ENCODE measurements around the gene BEST1. TPM values are rescaled to one million over a fixed set of nuclear protein-coding genes. Genes with fewer than 3 reads are reported as not detected.

Gene BEST1
- 1 to 10 TPM in 2 of 5 experiments, under 1 TPM in 2, not detected in 1; 0.49 to 7.1 (median 0.75) TPM for total RNA-seq
- 1 to 10 TPM in 1 of 2 donors, under 1 TPM in 1; 0.83 to 1.4 TPM for polyA plus RNA-seq
- total RNA-seq, result 1.2 reads per million

GRCh38 chr11:61950035-61950547 is at the start of gene BEST1:
TSS of gene BEST1 (plus strand) at chr11:61950351. CDS start at chr11:61951807, 1,456 bp downstream.
- no peaks in the 10 kb centered on the region for H3K36me3 ChIP-seq (ENCODE audit: control insufficient read depth in 2 of 3, insufficient read depth in 3 of 3, low read length in 3 of 3)
- Mint-ChIP-seq H3K9me3 (no peaks in the 10 kb centered on the region), H3K4me3 (no peak within 1 kb of the TSS), H3K36me3 (no peaks in the 10 kb centered on the region), H3K4me1 (peaks cover 0 to 8% (median 0%) of the 10 kb centered on the region in 7 donors), H3K27ac (peak within 1 kb of the TSS in 1 of 9 donors; percentile 13), H3K27me3 (peaks cover 6 to 18% (median 11%) of the 10 kb centered on the region in 5 donors)
- no peaks in the 10 kb centered on the region for H3K9me3 ChIP-seq (ENCODE audit: control insufficient read depth in 2 of 3, low read length in 3 of 3)
- intact Hi-C loops (cut with micrococcal nuclease), result no loop called here
- no peak within 1 kb of the TSS for H3K27ac ChIP-seq (ENCODE audit: low read depth, low read length)
- peaks cover 0 to 5% of the 10 kb centered on the region in 2 donors for H3K27me3 ChIP-seq (ENCODE audit: control insufficient read depth in 2 of 2, insufficient read depth in 2 of 2, low read length in 2 of 2)
- POLR2A ChIA-PET, result interaction anchor here (0.8 to 1.1 kb wide), 3 partner anchors 16 to 132 kb away, joined by 3 to 4 read pairs (median 3); no protein-coding TSS in a partner anchor
- CTCF ChIA-PET, result interaction anchor here (0.8 to 3.2 kb wide), 3 partner anchors 52 to 132 kb away, joined by 3 to 12 read pairs (median 3); no protein-coding TSS in a partner anchor
- H3K4me3 ChIP-seq (ENCODE audit: low read length), result no peak within 1 kb of the TSS
- H3K4me1 ChIP-seq (ENCODE audit: control insufficient read depth in 2 of 2, insufficient read depth in 2 of 2, low read length in 2 of 2), result peaks cover 0 to 3% of the 10 kb centered on the region in 2 donors
- ATAC-seq (no peak), DNase-seq (no peak)

- H3K4me1 ChIP-seq (ENCODE audit: control insufficient read depth in 2 of 2, insufficient read depth in 2 of 2, low read length in 2 of 2), result peaks cover 4% of the 10 kb centered on the region in 2 donors
- H3K4me1 Mint-ChIP-seq, result peaks cover 4 to 7% (median 5%) of the 10 kb centered on the region in 7 donors
- DNase-seq (no peak), ATAC-seq (no peak)
- no peaks in the 10 kb centered on the region for H3K9me3 Mint-ChIP-seq
- no peaks in the 10 kb centered on the region for H3K36me3 Mint-ChIP-seq
- ChIA-PET POLR2A (no interaction called here), CTCF (interaction anchor here (1.1 to 8.2 kb wide), 5 partner anchors 9 to 207 kb away, joined by 3 to 206 read pairs (median 22); no protein-coding TSS in a partner anchor)
- no peak overlapping the region for H3K27ac ChIP-seq (ENCODE audit: low read depth, low read length)
- H3K27me3 ChIP-seq (ENCODE audit: control insufficient read depth in 2 of 2, insufficient read depth in 2 of 2, low read length in 2 of 2), result no peaks in the 10 kb centered on the region
- no peaks in the 10 kb centered on the region for H3K36me3 ChIP-seq (ENCODE audit: control insufficient read depth in 2 of 3, insufficient read depth in 3 of 3, low read length in 3 of 3)
- intact Hi-C loops (cut with micrococcal nuclease), result no loop called here
- no peaks in the 10 kb centered on the region for H3K9me3 ChIP-seq (ENCODE audit: control insufficient read depth in 2 of 3, low read length in 3 of 3)
- peaks cover 0 to 4% (median 0%) of the 10 kb centered on the region in 5 donors for H3K27me3 Mint-ChIP-seq
- no peak overlapping the region for H3K4me3 ChIP-seq (ENCODE audit: low read length)
- H3K27ac Mint-ChIP-seq, result no peak overlapping the region
- H3K4me3 Mint-ChIP-seq, result no peak overlapping the region
Measured at GRCh38 chr11:61901397-61901796, 48.8 kb upstream of the BEST1 start.

- no peak overlapping the region for H3K4me3 ChIP-seq (ENCODE audit: low read length)
- no peaks in the 10 kb centered on the region for H3K9me3 ChIP-seq (ENCODE audit: control insufficient read depth in 2 of 3, low read length in 3 of 3)
- H3K36me3 ChIP-seq (ENCODE audit: control insufficient read depth in 2 of 3, insufficient read depth in 3 of 3, low read length in 3 of 3), result no peaks in the 10 kb centered on the region
- peaks cover 4 to 7% (median 5%) of the 10 kb centered on the region in 7 donors for H3K4me1 Mint-ChIP-seq
- peaks cover 0 to 4% (median 0%) of the 10 kb centered on the region in 5 donors for H3K27me3 Mint-ChIP-seq
- ATAC-seq (no peak), DNase-seq (no peak)
- no peaks in the 10 kb centered on the region for H3K27me3 ChIP-seq (ENCODE audit: control insufficient read depth in 2 of 2, insufficient read depth in 2 of 2, low read length in 2 of 2)
- H3K4me1 ChIP-seq (ENCODE audit: control insufficient read depth in 2 of 2, insufficient read depth in 2 of 2, low read length in 2 of 2), result peaks cover 4% of the 10 kb centered on the region in 2 donors
- no peak overlapping the region for H3K27ac ChIP-seq (ENCODE audit: low read depth, low read length)
- intact Hi-C loops (cut with micrococcal nuclease), result no loop called here
- no peaks in the 10 kb centered on the region for H3K36me3 Mint-ChIP-seq
- H3K27ac Mint-ChIP-seq, result no peak overlapping the region
- no peak overlapping the region for H3K4me3 Mint-ChIP-seq
- ChIA-PET CTCF (interaction anchor here (1.1 to 8.2 kb wide), 2 partner anchors 10 to 180 kb away, joined by 3 to 206 read pairs; no protein-coding TSS in a partner anchor), POLR2A (no interaction called here)
- H3K9me3 Mint-ChIP-seq, result no peaks in the 10 kb centered on the region
Measured at GRCh38 chr11:61902313-61902712, 47.8 kb upstream of the BEST1 start.

- POLR2A ChIA-PET, result no interaction called here
Measured at GRCh38 chr11:61903845-61904244, 46.3 kb upstream of the BEST1 start.

GRCh38 chr11:61904539-61905048 is 45.6 kb upstream of the BEST1 start:
- intact Hi-C loops (cut with micrococcal nuclease), result no loop called here
- Histone ChIP-seq H3K4me3 (ENCODE audit: low read length) (no peak overlapping the region), H3K9me3 (ENCODE audit: control insufficient read depth in 2 of 3, low read length in 3 of 3) (no peaks in the 10 kb centered on the region), H3K27ac (ENCODE audit: low read depth, low read length) (no peak overlapping the region), H3K36me3 (ENCODE audit: control insufficient read depth in 2 of 3, insufficient read depth in 3 of 3, low read length in 3 of 3) (no peaks in the 10 kb centered on the region), H3K4me1 (ENCODE audit: control insufficient read depth in 2 of 2, insufficient read depth in 2 of 2, low read length in 2 of 2) (no peaks in the 10 kb centered on the region), H3K27me3 (ENCODE audit: control insufficient read depth in 2 of 2, insufficient read depth in 2 of 2, low read length in 2 of 2) (no peaks in the 10 kb centered on the region)
- no peak overlapping the region for H3K4me3 Mint-ChIP-seq
- DNase-seq (peak in 1 of 9 donors; percentile 37), ATAC-seq (no peak)
- H3K4me1 Mint-ChIP-seq, result no peaks in the 10 kb centered on the region
- ChIA-PET POLR2A (no interaction called here), CTCF (interaction anchor here (0.7 to 1.7 kb wide), 3 partner anchors 42 to 203 kb away, joined by 4 to 9 read pairs (median 4); no protein-coding TSS in a partner anchor)
- peaks cover 0 to 4% (median 0%) of the 10 kb centered on the region in 5 donors for H3K27me3 Mint-ChIP-seq
- no peaks in the 10 kb centered on the region for H3K9me3 Mint-ChIP-seq
- no peaks in the 10 kb centered on the region for H3K36me3 Mint-ChIP-seq
- H3K27ac Mint-ChIP-seq, result no peak overlapping the region

More at GRCh38 chr11:61903845-61904244, 46.3 kb upstream of the BEST1 start:
- no peaks in the 10 kb centered on the region for H3K9me3 Mint-ChIP-seq
- H3K4me3 Mint-ChIP-seq, result no peak overlapping the region
- Histone ChIP-seq H3K4me1 (ENCODE audit: control insufficient read depth in 2 of 2, insufficient read depth in 2 of 2, low read length in 2 of 2) (peaks cover 4% of the 10 kb centered on the region in 2 donors), H3K36me3 (ENCODE audit: control insufficient read depth in 2 of 3, insufficient read depth in 3 of 3, low read length in 3 of 3) (no peaks in the 10 kb centered on the region), H3K27ac (ENCODE audit: low read depth, low read length) (no peak overlapping the region), H3K9me3 (ENCODE audit: control insufficient read depth in 2 of 3, low read length in 3 of 3) (no peaks in the 10 kb centered on the region), H3K27me3 (ENCODE audit: control insufficient read depth in 2 of 2, insufficient read depth in 2 of 2, low read length in 2 of 2) (no peaks in the 10 kb centered on the region), H3K4me3 (ENCODE audit: low read length) (no peak overlapping the region)
- ATAC-seq (no peak), DNase-seq (no peak)
- peaks cover 4 to 7% (median 5%) of the 10 kb centered on the region in 7 donors for H3K4me1 Mint-ChIP-seq
- peak overlapping the region in 1 of 9 donors; percentile 8 for H3K27ac Mint-ChIP-seq
- intact Hi-C loops (cut with micrococcal nuclease), result no loop called here
- CTCF ChIA-PET, result interaction anchor here (1.0 to 1.7 kb wide), 3 partner anchors 43 to 204 kb away, joined by 4 to 9 read pairs (median 4); no protein-coding TSS in a partner anchor
- peaks cover 0 to 4% (median 0%) of the 10 kb centered on the region in 5 donors for H3K27me3 Mint-ChIP-seq
- H3K36me3 Mint-ChIP-seq, result no peaks in the 10 kb centered on the region

- peaks cover 0 to 4% (median 0%) of the 10 kb centered on the region in 5 donors for H3K27me3 Mint-ChIP-seq
- H3K4me3 Mint-ChIP-seq, result no peak overlapping the region
- Histone ChIP-seq H3K9me3 (ENCODE audit: control insufficient read depth in 2 of 3, low read length in 3 of 3) (no peaks in the 10 kb centered on the region), H3K4me1 (ENCODE audit: control insufficient read depth in 2 of 2, insufficient read depth in 2 of 2, low read length in 2 of 2) (no peaks in the 10 kb centered on the region), H3K27me3 (ENCODE audit: control insufficient read depth in 2 of 2, insufficient read depth in 2 of 2, low read length in 2 of 2) (no peaks in the 10 kb centered on the region), H3K4me3 (ENCODE audit: low read length) (no peak overlapping the region), H3K27ac (ENCODE audit: low read depth, low read length) (no peak overlapping the region), H3K36me3 (ENCODE audit: control insufficient read depth in 2 of 3, insufficient read depth in 3 of 3, low read length in 3 of 3) (no peaks in the 10 kb centered on the region)
- no peaks in the 10 kb centered on the region for H3K36me3 Mint-ChIP-seq
- H3K9me3 Mint-ChIP-seq, result no peaks in the 10 kb centered on the region
- no peak overlapping the region for H3K27ac Mint-ChIP-seq
- CTCF ChIA-PET, result interaction anchor here (0.7 to 1.7 kb wide), 3 partner anchors 42 to 202 kb away, joined by 4 to 9 read pairs (median 4); no protein-coding TSS in a partner anchor
- POLR2A ChIA-PET, result no interaction called here
- DNase-seq (no peak), ATAC-seq (no peak)
- no peaks in the 10 kb centered on the region for H3K4me1 Mint-ChIP-seq
- intact Hi-C loops (cut with micrococcal nuclease), result no loop called here
Measured at GRCh38 chr11:61905067-61905696, 45.0 kb upstream of the BEST1 start.

All from naive thymus-derived CD4-positive, alpha-beta T cell (primary cell).